ENCODE results near the gene CCNF. TPM values are rescaled to one million over a fixed set of nuclear protein-coding genes. Genes with fewer than 3 reads are reported as not detected.

The CCNF gene
- total and polyA plus RNA-seq, 2 of the 4 experiments (the other 2 are of a cell fraction): 8.2 to 20.1 TPM

GRCh38 chr16:2486645-2487516 is 57.6 kb downstream of the CCNF start:
- BruUV-seq (replicated peaks): no TSS peak
- ChIA-PET POLR2A (ENCODE audit: unreplicated experiment) (no interaction called here), CTCF (no interaction called here)
- 72% methylated on average over 17 of the region's 29 CpGs; no CpG with 5 or more reads in 1 of the 2 experiments for WGBS, 2 experiments (ENCODE audit: extremely low coverage in 2 of 2, insufficient read length in 1 of 2)
- H3K27me3 ChIP-seq (ENCODE audit: control insufficient read depth, insufficient read depth, low read length): no peaks in the 10 kb centered on the region
- peaks cover 28% of the 10 kb centered on the region for H3K4me1 ChIP-seq (ENCODE audit: control insufficient read depth, insufficient read depth, low read length)
- H3K56ac ChIP-seq (ENCODE audit: extremely low read depth, insufficient read depth, low read length): no peak overlapping the region
- peak overlapping the region; percentile 39; the same call in 1 of the 2 replicates for H3K9ac ChIP-seq (ENCODE audit: low read depth, low read length)
- H2BK5ac ChIP-seq (ENCODE audit: low read depth, low read length, poor library complexity, severe bottlenecking): no peak overlapping the region
- peaks cover 11% of the 10 kb centered on the region; the same call in 1 of the 2 replicates for H3K9me1 ChIP-seq (ENCODE audit: insufficient read depth, low read length)
- no peak overlapping the region; the same call in 1 of the 2 replicates for H3K23ac ChIP-seq (ENCODE audit: low read depth, low read length)
- peak overlapping the region; percentile 14; the same call in 1 of the 2 replicates for H3K4me2 ChIP-seq (ENCODE audit: low read depth, low read length)
- peak overlapping the region in 1 of 2 experiments; percentile 69; a peak in 1 of 4 replicates for H4K8ac ChIP-seq (ENCODE audit: low read depth in 2 of 2, low read length in 2 of 2)
- no peak overlapping the region for H4K91ac ChIP-seq (ENCODE audit: insufficient read depth, low read depth, low read length)
- no peak overlapping the region for H3K4ac ChIP-seq (ENCODE audit: low read depth, low read length)
- no peak overlapping the region for H2BK120ac ChIP-seq (ENCODE audit: low read depth, low read length)
- peaks cover 2% of the 10 kb centered on the region; the same call in 1 of the 2 replicates for H3K36me3 ChIP-seq (ENCODE audit: control insufficient read depth, insufficient read depth, low read length)
- H3K9me3 ChIP-seq (ENCODE audit: control insufficient read depth, insufficient read depth, low read length): no peaks in the 10 kb centered on the region
- peak overlapping the region; percentile 37; the same call in 1 of the 2 replicates for H3K27ac ChIP-seq (ENCODE audit: insufficient read depth, low read length)
- H3K18ac ChIP-seq (ENCODE audit: low read depth, low read length): no peak overlapping the region
- no peak overlapping the region; the same call in 1 of the 2 replicates for H4K5ac ChIP-seq (ENCODE audit: low read depth, low read length)
- H3K79me1 ChIP-seq (ENCODE audit: low read depth in 1 of 2, low read length in 2 of 2): peaks cover 34 to 73% of the 10 kb centered on the region in 2 experiments
- dilution Hi-C loops (cut with HindIII; ENCODE audit: low sequenced_read_pairs, unreplicated experiment): no loop called here
- peak overlapping the region; percentile 44; the same call in 1 of the 2 replicates for H2AK5ac ChIP-seq (ENCODE audit: low read depth, low read length)
- no peak overlapping the region for H2BK20ac ChIP-seq (ENCODE audit: low read depth, low read length)
- no peak overlapping the region for H2BK15ac ChIP-seq (ENCODE audit: low read depth, low read length)
- in situ Hi-C loops (cut with MboI; ENCODE audit: low sequenced_read_pairs): no loop called here
- H2AK9ac ChIP-seq (replicated peaks; ENCODE audit: low read depth, low read length, poor library complexity): peak overlapping the region; percentile 87
- peak overlapping the region; percentile 80 for H2AFZ ChIP-seq (replicated peaks; ENCODE audit: low read length, poor library complexity)
- intact Hi-C loops (cut with micrococcal nuclease): no loop called here
- H3K14ac ChIP-seq (replicated peaks; ENCODE audit: low read depth, low read length): no peak overlapping the region
- TF ChIP-seq ELK1 (IDR thresholded peaks at IDR 0.05; ENCODE audit: borderline replicate concordance, low read depth, low read length): no peak
- TF ChIP-seq RAD21 (IDR thresholded peaks at IDR 0.05; ENCODE audit: low read length): peak; percentile 42
- TF ChIP-seq POLR2A (IDR thresholded peaks at IDR 0.05; ENCODE audit: low read depth, low read length): no peak
- no peak for TF ChIP-seq MAZ (IDR thresholded peaks at IDR 0.05; ENCODE audit: borderline replicate concordance, low read depth, low read length)
- no peak for TF ChIP-seq FOS (IDR thresholded peaks at IDR 0.05; ENCODE audit: low read depth, low read length)
- no peak for TF ChIP-seq NFE2L2 (IDR thresholded peaks at IDR 0.05; ENCODE audit: low read depth, low read length)
- peak; percentile 24; the same call in 1 of the 2 replicates for TF ChIP-seq SMC3 (IDR thresholded peaks at IDR 0.05; ENCODE audit: low read depth, low read length)
- peak; percentile 58 for TF ChIP-seq USF2 (IDR thresholded peaks at IDR 0.05; ENCODE audit: low read depth, low read length)
- TF ChIP-seq CTCF (conservative IDR thresholded peaks at IDR 0.05; ENCODE audit: low read depth, low read length): peak; percentile 34; the same call in 1 of the 2 replicates
- no peak for TF ChIP-seq RCOR1 (IDR thresholded peaks at IDR 0.05; ENCODE audit: insufficient replicate concordance, low read length)
- no peak for TF ChIP-seq BHLHE40 (IDR thresholded peaks at IDR 0.05; ENCODE audit: low read depth, low read length)
- DNase-seq (peak; percentile 23), ATAC-seq (ENCODE audit: low read depth) (peak; percentile 24)
- H3K4me3 ChIP-seq (ENCODE audit: insufficient read depth, low read depth, low read length): no peak overlapping the region
- H4K20me1 ChIP-seq (ENCODE audit: insufficient read depth, low read length): peaks cover 21% of the 10 kb centered on the region

Measured in IMR-90 (cell line).